HL-60 (cell line): ENCODE data around the gene TIGAR.

Source experiments
- CTCF ChIP-seq: IDR thresholded peaks from one replicate; pipeline ENCODE4 v1.5.1; 2011; ENCODE audit warnings: low read length, control low read depth, inconsistent platforms; ENCODE audit not compliant: insufficient read depth
- REST ChIP-seq: IDR thresholded peaks from 2 replicates; pipeline ENCODE4 v1.6.1; 2012; ENCODE audit warnings: low read depth; ENCODE audit not compliant: insufficient replicate concordance

GRCh38 chr12:4286771-4287317 lies 34.2 kb upstream of the TIGAR start:
- TF ChIP-seq REST (no peak), CTCF (no peak)
